Chondrocyte (in vitro differentiated cells): ENCODE results near the gene OR9Q1. TPM values are rescaled to one million over a fixed set of nuclear protein-coding genes. Genes with fewer than 3 reads are reported as not detected.
"Not testable (repeated sequence)": the region's sequence is repeated elsewhere in the genome, so short reads cannot be mapped to it uniquely, and the experiment has no call there.

Experiments
- DNase-seq: peaks from one replicate; pipeline ENCODE4 v3.0.0; 2021; ENCODE audit warnings: mixed read lengths, low spot score
- H3K27ac Mint-ChIP-seq: one replicate; pipeline ENCODE4 v1.8.0; 2021; ENCODE audit warnings: mild to moderate bottlenecking, moderate library complexity, mixed read lengths; ENCODE audit not compliant: unreplicated experiment
- H3K27me3 Mint-ChIP-seq: 2 replicates; pipeline ENCODE4 v1.8.0; 2021; ENCODE audit warnings: low read depth, mixed read lengths
- H3K36me3 Mint-ChIP-seq: 2 replicates; pipeline ENCODE4 v1.8.0; 2021; ENCODE audit warnings: low read depth, mixed read lengths
- H3K4me1 Mint-ChIP-seq: 2 replicates; pipeline ENCODE4 v1.8.0; 2021; ENCODE audit warnings: low read depth, mild to moderate bottlenecking, mixed read lengths
- H3K4me3 Mint-ChIP-seq: one replicate; pipeline ENCODE4 v1.8.0; 2021; ENCODE audit warnings: mild to moderate bottlenecking, moderate library complexity, mixed read lengths; ENCODE audit not compliant: unreplicated experiment
- H3K9me3 Mint-ChIP-seq: 2 replicates; pipeline ENCODE4 v1.8.0; 2021; ENCODE audit warnings: low read depth, mixed read lengths
- CTCF ChIP-seq: fragments of 200-600 bp; sonication (generic); IDR thresholded peaks from 2 replicates; pipeline ENCODE4 v1.5.0; 2021; ENCODE audit warnings: antibody characterized with exemption, mild to moderate bottlenecking, moderate library complexity
- total RNA-seq: library from RNA; stranded (reverse); gene quantifications from 3 replicates; pipeline ENCODE4 v1.2.1, GENCODE V29; 2021

OR9Q1 gene
- total RNA-seq, 1 donor from 2014 or later, result not detected

GRCh38 chr11:58193391-58193790 lies 169.7 kb downstream of the OR9Q1 start:
- H3K27ac Mint-ChIP-seq, result no peak overlapping the region
- DNase-seq, result no peak

GRCh38 chr11:58195939-58196338 lies 172.3 kb downstream of the OR9Q1 start:
- no peak for DNase-seq
- Mint-ChIP-seq H3K4me1 (no peaks in the 10 kb centered on the region), H3K36me3 (no peaks in the 10 kb centered on the region), H3K4me3 (no peak overlapping the region), H3K9me3 (peaks cover 29% of the 10 kb centered on the region), H3K27me3 (no peaks in the 10 kb centered on the region), H3K27ac (no peak overlapping the region)
- TF ChIP-seq CTCF, result no peak

More at GRCh38 chr11:58193391-58193790, 169.7 kb downstream of the OR9Q1 start:
- peaks cover 4% of the 10 kb centered on the region for H3K27me3 Mint-ChIP-seq
- H3K36me3 Mint-ChIP-seq, result no peaks in the 10 kb centered on the region
- H3K9me3 Mint-ChIP-seq, result peaks cover 24% of the 10 kb centered on the region
- no peaks in the 10 kb centered on the region for H3K4me1 Mint-ChIP-seq
- no peak for TF ChIP-seq CTCF
- H3K4me3 Mint-ChIP-seq, result no peak overlapping the region

DNA sequence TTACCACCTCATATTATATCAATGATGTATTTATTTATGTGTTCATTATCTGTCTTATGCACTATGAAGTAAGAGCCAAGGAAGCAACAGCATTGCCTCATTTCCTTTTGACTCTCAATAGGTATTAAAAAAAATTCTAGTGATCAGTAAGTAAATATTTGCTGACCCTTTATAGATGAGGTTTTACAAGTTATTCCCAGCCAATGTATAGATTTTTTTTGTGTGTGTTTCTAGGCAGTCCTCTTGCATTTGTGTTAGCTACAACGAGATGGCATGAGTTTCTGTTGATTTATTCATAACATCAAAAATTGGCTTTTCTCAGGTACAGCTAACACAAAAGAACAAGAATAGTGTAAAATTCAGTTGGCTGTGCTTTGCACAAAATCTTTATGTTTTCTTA lies 175.6 kb downstream of the OR9Q1 start:
- DNase-seq, result no peak

GRCh38 chr11:58204042-58204441 lies 180.4 kb downstream of the OR9Q1 start, which contains the start of gene OR1S2:
Gene OR1S2, minus strand, starts transcription at chr11:58204142. Its CDS starts 0 bp downstream, at chr11:58204142.
- Mint-ChIP-seq H3K36me3 (no peaks in the 10 kb centered on the region), H3K4me1 (no peaks in the 10 kb centered on the region), H3K9me3 (peaks cover under 1% of the 10 kb centered on the region), H3K27ac (no peak within 1 kb of the TSS), H3K27me3 (peaks cover 7% of the 10 kb centered on the region), H3K4me3 (no peak within 1 kb of the TSS)
- no peak for TF ChIP-seq CTCF
- DNase-seq, result no peak

More for the DNA sequence above, 175.6 kb downstream of the OR9Q1 start:
- Mint-ChIP-seq H3K27ac (no peak overlapping the region), H3K4me3 (no peak overlapping the region), H3K9me3 (peaks cover 29% of the 10 kb centered on the region), H3K27me3 (peaks cover 2% of the 10 kb centered on the region), H3K36me3 (no peaks in the 10 kb centered on the region), H3K4me1 (no peaks in the 10 kb centered on the region)
- no peak for TF ChIP-seq CTCF

GRCh38 chr11:58212420-58212819 lies 188.7 kb downstream of the OR9Q1 start, which contains the start of gene OR1S1:
Gene OR1S1, plus strand, starts transcription at chr11:58212720.
- H3K36me3 Mint-ChIP-seq, H3K27ac Mint-ChIP-seq, H3K9me3 Mint-ChIP-seq, H3K4me3 Mint-ChIP-seq, H3K27me3 Mint-ChIP-seq, DNase-seq, H3K4me1 Mint-ChIP-seq: not testable (repeated sequence)

GRCh38 chr11:58216476-58216875 lies 192.8 kb downstream of the OR9Q1 start:
- Mint-ChIP-seq H3K4me1 (no peaks in the 10 kb centered on the region), H3K36me3 (no peaks in the 10 kb centered on the region), H3K4me3 (no peak overlapping the region), H3K27ac (no peak overlapping the region), H3K9me3 (no peaks in the 10 kb centered on the region), H3K27me3 (peaks cover 4% of the 10 kb centered on the region)
- no peak for DNase-seq
- TF ChIP-seq CTCF, result no peak
